HG03139 (cell line): Measurements from ENCODE around the gene RPL19.
"Not testable (repeated sequence)": the region's sequence is repeated elsewhere in the genome, so short reads cannot be mapped to it uniquely, and the experiment has no call there.

Experiments used
- ATAC-seq: cut with Tn5 transposase; IDR thresholded peaks from one replicate; pipeline ENCODE4 v1.9.1; 2021; ENCODE audit not compliant: unreplicated experiment

Gene RPL19

GRCh38 chr17:39200070-39200879 lies at the start of gene RPL19:
Gene RPL19 (plus strand): TSS chr17:39200283. CDS start chr17:39200345, 62 bp downstream.
- peak; percentile 47 for ATAC-seq

- no peak for ATAC-seq
These were observed 49.3 kb upstream of the RPL19 start for GRCh38 chr17:39150795-39151149.

GRCh38 chr17:39151150-39151942 lies 48.7 kb upstream of the RPL19 start, which contains the start of gene PLXDC1:
Gene PLXDC1 (minus strand): TSS chr17:39151637. CDS start chr17:39151437, 200 bp downstream.
- ATAC-seq = no peak

GRCh38 chr17:39151943-39152818 lies 47.9 kb upstream of the RPL19 start:
- no peak for ATAC-seq

GRCh38 chr17:39153599-39154051 lies 46.5 kb upstream of the RPL19 start:
- ATAC-seq = peak; percentile 46

- no peak for ATAC-seq
These were observed 44.4 kb upstream of the RPL19 start for GRCh38 chr17:39155654-39156053.

GRCh38 chr17:39156491-39156890 lies 43.6 kb upstream of the RPL19 start:
- no peak for ATAC-seq

- ATAC-seq = no peak
These were observed 41.5 kb upstream of the RPL19 start for GRCh38 chr17:39158623-39159022.

- ATAC-seq = no peak
These were observed 38.1 kb upstream of the RPL19 start for GRCh38 chr17:39161962-39162361.

GRCh38 chr17:39164675-39165143 lies 35.4 kb upstream of the RPL19 start:
- ATAC-seq = peak; percentile 73

GRCh38 chr17:39165178-39165840 lies 34.8 kb upstream of the RPL19 start:
- ATAC-seq = no peak

GRCh38 chr17:39165841-39166349 lies 34.2 kb upstream of the RPL19 start, which contains the start of gene ARL5C:
Gene ARL5C (minus strand): TSS chr17:39166161. CDS start chr17:39165760, 401 bp downstream.
- no peak for ATAC-seq

GRCh38 chr17:39166437-39167335 lies 33.4 kb upstream of the RPL19 start:
- ATAC-seq = no peak

GRCh38 chr17:39167476-39167875 lies 32.6 kb upstream of the RPL19 start:
- no peak for ATAC-seq

- not testable (repeated sequence) for ATAC-seq
These were observed 31.6 kb upstream of the RPL19 start for GRCh38 chr17:39168503-39168902.

GRCh38 chr17:39169101-39169500 lies 31.0 kb upstream of the RPL19 start:
- no peak for ATAC-seq

- ATAC-seq = no peak
These were observed 30.6 kb upstream of the RPL19 start for GRCh38 chr17:39169518-39169917.

GRCh38 chr17:39170109-39170508 lies 30.0 kb upstream of the RPL19 start:
- no peak for ATAC-seq

GRCh38 chr17:39170558-39170957 lies 29.5 kb upstream of the RPL19 start:
- ATAC-seq = no peak
